Measurements from ENCODE around the gene SRP68.

DNA sequence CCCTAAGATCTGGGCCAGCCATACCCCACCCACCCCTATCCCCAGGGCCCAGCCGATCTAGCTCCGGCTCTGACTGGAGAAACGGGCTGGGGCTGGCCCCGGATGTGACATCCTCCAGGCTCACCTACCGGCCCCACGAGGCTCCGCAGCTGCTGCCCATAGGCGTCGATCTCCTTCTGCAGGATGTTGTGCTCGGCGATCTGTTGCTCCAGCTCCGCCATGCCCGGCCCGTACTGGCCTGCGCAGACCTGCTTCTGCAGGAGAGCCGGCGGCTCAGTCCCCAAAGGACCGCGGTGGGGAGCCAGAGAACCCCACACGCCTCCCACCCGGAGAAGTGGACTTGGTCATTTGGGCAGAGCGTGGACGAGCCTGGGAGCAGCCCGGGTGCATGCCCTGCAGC lies 50.0 kb downstream of the SRP68 start:
- TF ChIP-seq POLR2A (IDR thresholded peaks at IDR 0.05; ENCODE audit: low read length): no peak
- no peak for TF ChIP-seq GATA1 (IDR thresholded peaks at IDR 0.05; ENCODE audit: low read depth, low read length)

Data from erythroblast (primary cell).